ENCODE data around the gene STAC2.

GRCh38 chr17:39264119-39264518 lies 38.4 kb upstream of the STAC2 start:
- TF ChIP-seq CTCF (conservative IDR thresholded peaks at IDR 0.05; ENCODE audit: low read length) (no peak), EZH2phosphoT487 (IDR thresholded peaks at IDR 0.05; ENCODE audit: borderline replicate concordance, low read depth, low read length) (no peak)

Measured in OCI-LY7 (cell line).